Neural crest cell (in vitro differentiated cells): ENCODE measurements around the gene FRMD5. TPM values are rescaled to one million over a fixed set of nuclear protein-coding genes. Genes with fewer than 3 reads are reported as not detected.

Source experiments
- DNase-seq: peaks from one replicate; pipeline ENCODE4 v3.0.0; 2021; ENCODE audit warnings: low read depth, mixed read lengths, low spot score
- H3K27ac Mint-ChIP-seq: one replicate; pipeline ENCODE4 v1.8.0; 2021; ENCODE audit warnings: mild to moderate bottlenecking, mixed read lengths; ENCODE audit not compliant: unreplicated experiment
- H3K27me3 Mint-ChIP-seq: 2 replicates; pipeline ENCODE4 v1.8.0; 2021; ENCODE audit warnings: low read depth, mild to moderate bottlenecking, mixed read lengths
- H3K36me3 Mint-ChIP-seq: 2 replicates; pipeline ENCODE4 v1.8.0; 2021; ENCODE audit warnings: low read depth, mild to moderate bottlenecking, mixed read lengths
- H3K4me1 Mint-ChIP-seq: 2 replicates; pipeline ENCODE4 v1.8.0; 2021; ENCODE audit warnings: mixed read lengths
- H3K4me3 Mint-ChIP-seq: one replicate; pipeline ENCODE4 v1.8.0; 2021; ENCODE audit warnings: mild to moderate bottlenecking, mixed read lengths
- H3K9me3 Mint-ChIP-seq: 2 replicates; pipeline ENCODE4 v1.8.0; 2021; ENCODE audit warnings: mixed read lengths
- CTCF ChIP-seq: fragments of 200-600 bp; sonication (generic); conservative IDR thresholded peaks from 2 replicates; pipeline ENCODE4 v1.5.0; 2021; ENCODE audit warnings: antibody characterized with exemption, mild to moderate bottlenecking
- total RNA-seq: library from RNA; stranded (reverse); gene quantifications from 2 replicates; pipeline ENCODE4 v1.2.1, GENCODE V29; 2021

The FRMD5 gene
- total RNA-seq, 1 donor from 2014 or later: 4.3 TPM

- Mint-ChIP-seq H3K9me3 (no peaks in the 10 kb centered on the region), H3K36me3 (peaks cover 16% of the 10 kb centered on the region), H3K27ac (no peak overlapping the region), H3K27me3 (no peaks in the 10 kb centered on the region), H3K4me3 (no peak overlapping the region), H3K4me1 (no peaks in the 10 kb centered on the region)
- no peak for DNase-seq
- no peak for TF ChIP-seq CTCF
Measured at GRCh38 chr15:43886558-43886957, 308.5 kb downstream of the FRMD5 start.

- Mint-ChIP-seq H3K27ac (no peak overlapping the region), H3K4me1 (no peaks in the 10 kb centered on the region), H3K9me3 (no peaks in the 10 kb centered on the region), H3K36me3 (peaks cover 12% of the 10 kb centered on the region), H3K27me3 (no peaks in the 10 kb centered on the region), H3K4me3 (no peak overlapping the region)
- TF ChIP-seq CTCF: no peak
- DNase-seq: no peak
Measured at GRCh38 chr15:43883571-43883970, 311.5 kb downstream of the FRMD5 start.

GRCh38 chr15:43881944-43882343, 313.1 kb downstream of the FRMD5 start:
- Mint-ChIP-seq H3K27me3 (no peaks in the 10 kb centered on the region), H3K4me3 (no peak overlapping the region), H3K27ac (no peak overlapping the region), H3K4me1 (no peaks in the 10 kb centered on the region), H3K9me3 (no peaks in the 10 kb centered on the region), H3K36me3 (peaks cover 12% of the 10 kb centered on the region)
- DNase-seq: no peak
- peak; percentile 47 for TF ChIP-seq CTCF

- peaks cover 16% of the 10 kb centered on the region for H3K36me3 Mint-ChIP-seq
- DNase-seq: no peak
- no peak overlapping the region for H3K4me3 Mint-ChIP-seq
- TF ChIP-seq CTCF: no peak
- no peaks in the 10 kb centered on the region for H3K27me3 Mint-ChIP-seq
- H3K4me1 Mint-ChIP-seq: no peaks in the 10 kb centered on the region
- H3K27ac Mint-ChIP-seq: no peak overlapping the region
- H3K9me3 Mint-ChIP-seq: no peaks in the 10 kb centered on the region
Measured at GRCh38 chr15:43881245-43881644, 313.8 kb downstream of the FRMD5 start.

GRCh38 chr15:43880406-43881194, 314.5 kb downstream of the FRMD5 start:
- no peak overlapping the region for H3K4me3 Mint-ChIP-seq
- no peaks in the 10 kb centered on the region for H3K9me3 Mint-ChIP-seq
- no peak for DNase-seq
- H3K27ac Mint-ChIP-seq: no peak overlapping the region
- no peaks in the 10 kb centered on the region for H3K4me1 Mint-ChIP-seq
- TF ChIP-seq CTCF: no peak
- peaks cover 16% of the 10 kb centered on the region for H3K36me3 Mint-ChIP-seq
- H3K27me3 Mint-ChIP-seq: no peaks in the 10 kb centered on the region
